Epithelial cell of umbilical artery (primary cell): ENCODE results near the gene TUBB2B. TPM values are rescaled to one million over a fixed set of nuclear protein-coding genes. Genes with fewer than 3 reads are reported as not detected.

ENCODE experiments used
- total RNA-seq: library from RNA; depleted of rRNA; stranded (reverse); fragments of >200 nt; gene quantifications from 2 replicates; pipeline ENCODE4 v1.2.3, GENCODE V29; 2014

Gene TUBB2B
- 3.6 and 5.2 TPM in 2 replicates for total RNA-seq

GRCh38 chr6:3227363-3228045 is at the start of gene TUBB2B:
TUBB2B (minus strand) TSS chr6:3227653; CDS start chr6:3227543, 110 bp downstream.

GRCh38 chr6:3258720-3259490 is 31.5 kb upstream of the TUBB2B start, which contains the start of gene PSMG4:
PSMG4 (plus strand) TSS chr6:3258947; CDS start chr6:3259023, 76 bp downstream.

Other genes with a start within 250 kb of the TUBB2B start
- 14.0 and 30.2 TPM in 2 replicates for gene NQO2, start 227.8 kb downstream of the TUBB2B start, total RNA-seq
- gene RIPK1, start 159.2 kb downstream of the TUBB2B start, total RNA-seq: 16.9 and 22.5 TPM in 2 replicates
- 14.6 and 15.2 TPM in 2 replicates for gene BPHL, start 108.9 kb downstream of the TUBB2B start, total RNA-seq
- 44.8 and 60.0 TPM in 2 replicates for gene TUBB2A, start 70.1 kb downstream of the TUBB2B start, total RNA-seq
- 34.0 and 58.5 TPM in 2 replicates for gene PSMG4, start 31.3 kb upstream of the TUBB2B start, total RNA-seq
- gene SLC22A23, start 229.4 kb upstream of the TUBB2B start, total RNA-seq: 1.9 and 3.8 TPM in 2 replicates